GM15510 (cell line): ENCODE results near the gene SFPQ.

Experiments used
- POLR2A ChIP-seq: IDR thresholded peaks from 3 replicates; pipeline ENCODE4 v1.6.1; 2011; ENCODE audit warnings: borderline replicate concordance; ENCODE audit not compliant: insufficient read length; ENCODE audit errors: extremely low read depth

The SFPQ gene, protein sequence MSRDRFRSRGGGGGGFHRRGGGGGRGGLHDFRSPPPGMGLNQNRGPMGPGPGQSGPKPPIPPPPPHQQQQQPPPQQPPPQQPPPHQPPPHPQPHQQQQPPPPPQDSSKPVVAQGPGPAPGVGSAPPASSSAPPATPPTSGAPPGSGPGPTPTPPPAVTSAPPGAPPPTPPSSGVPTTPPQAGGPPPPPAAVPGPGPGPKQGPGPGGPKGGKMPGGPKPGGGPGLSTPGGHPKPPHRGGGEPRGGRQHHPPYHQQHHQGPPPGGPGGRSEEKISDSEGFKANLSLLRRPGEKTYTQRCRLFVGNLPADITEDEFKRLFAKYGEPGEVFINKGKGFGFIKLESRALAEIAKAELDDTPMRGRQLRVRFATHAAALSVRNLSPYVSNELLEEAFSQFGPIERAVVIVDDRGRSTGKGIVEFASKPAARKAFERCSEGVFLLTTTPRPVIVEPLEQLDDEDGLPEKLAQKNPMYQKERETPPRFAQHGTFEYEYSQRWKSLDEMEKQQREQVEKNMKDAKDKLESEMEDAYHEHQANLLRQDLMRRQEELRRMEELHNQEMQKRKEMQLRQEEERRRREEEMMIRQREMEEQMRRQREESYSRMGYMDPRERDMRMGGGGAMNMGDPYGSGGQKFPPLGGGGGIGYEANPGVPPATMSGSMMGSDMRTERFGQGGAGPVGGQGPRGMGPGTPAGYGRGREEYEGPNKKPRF

DNA sequence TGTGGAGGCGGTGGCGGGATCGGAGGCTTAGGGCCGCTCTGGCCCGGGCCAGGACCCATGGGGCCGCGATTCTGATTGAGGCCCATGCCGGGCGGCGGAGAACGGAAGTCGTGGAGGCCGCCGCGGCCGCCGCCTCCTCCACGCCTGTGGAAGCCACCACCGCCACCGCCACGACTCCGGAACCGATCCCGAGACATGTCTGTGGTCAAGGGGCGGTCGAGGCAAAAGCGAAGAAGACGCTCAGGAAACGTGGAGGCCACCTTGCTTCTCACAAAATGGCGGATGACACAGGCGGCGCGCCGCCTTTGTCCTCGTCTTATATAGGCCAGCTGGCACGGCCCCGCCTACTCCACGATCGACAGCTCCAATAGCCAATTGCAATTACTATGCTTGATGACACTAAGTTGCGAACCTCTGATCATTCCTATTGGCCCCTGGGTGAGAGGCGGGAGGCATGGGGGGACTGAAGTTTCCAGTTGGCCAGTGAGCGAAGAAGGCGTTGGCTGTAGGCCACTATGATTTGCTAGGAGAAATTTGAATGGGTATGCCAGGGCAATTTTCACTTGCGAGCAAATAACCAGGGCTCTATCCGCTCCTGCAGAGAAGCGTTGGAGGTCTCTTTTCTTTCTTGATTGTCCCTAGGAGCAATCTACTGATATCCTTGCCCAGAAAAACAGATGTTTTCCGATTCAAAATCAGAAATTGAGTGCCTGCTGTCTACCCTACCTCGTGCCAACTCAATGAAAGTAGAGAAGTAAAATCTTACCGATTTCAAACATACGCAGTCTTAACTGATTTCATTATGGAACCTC lies at the start of gene SFPQ:
Gene SFPQ, minus strand, starts transcription at position 293 of the 812 bp plus-strand sequence. Its CDS starts 96 bp downstream, at position 197.
- TF ChIP-seq POLR2A: peak; percentile 98

DNA sequence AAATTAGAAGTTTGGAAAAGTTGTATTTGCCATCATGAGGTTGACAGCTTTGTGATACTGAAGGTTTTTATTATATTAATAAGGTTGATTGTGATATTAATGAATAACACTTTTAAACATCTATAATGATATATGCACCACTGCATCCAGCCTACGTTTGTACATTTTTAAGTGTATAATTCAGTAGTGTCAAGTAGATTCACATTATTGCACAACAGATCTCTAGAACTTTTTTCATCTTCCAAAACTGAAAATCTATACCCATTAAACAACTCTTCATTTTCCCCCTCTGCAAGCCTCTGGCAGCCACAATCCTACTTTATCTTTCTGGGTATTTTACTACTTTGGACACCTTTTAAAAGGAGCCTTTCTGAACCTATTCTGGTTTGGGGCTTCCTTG lies 38.3 kb upstream of the SFPQ start:
- no peak for TF ChIP-seq POLR2A

DNA sequence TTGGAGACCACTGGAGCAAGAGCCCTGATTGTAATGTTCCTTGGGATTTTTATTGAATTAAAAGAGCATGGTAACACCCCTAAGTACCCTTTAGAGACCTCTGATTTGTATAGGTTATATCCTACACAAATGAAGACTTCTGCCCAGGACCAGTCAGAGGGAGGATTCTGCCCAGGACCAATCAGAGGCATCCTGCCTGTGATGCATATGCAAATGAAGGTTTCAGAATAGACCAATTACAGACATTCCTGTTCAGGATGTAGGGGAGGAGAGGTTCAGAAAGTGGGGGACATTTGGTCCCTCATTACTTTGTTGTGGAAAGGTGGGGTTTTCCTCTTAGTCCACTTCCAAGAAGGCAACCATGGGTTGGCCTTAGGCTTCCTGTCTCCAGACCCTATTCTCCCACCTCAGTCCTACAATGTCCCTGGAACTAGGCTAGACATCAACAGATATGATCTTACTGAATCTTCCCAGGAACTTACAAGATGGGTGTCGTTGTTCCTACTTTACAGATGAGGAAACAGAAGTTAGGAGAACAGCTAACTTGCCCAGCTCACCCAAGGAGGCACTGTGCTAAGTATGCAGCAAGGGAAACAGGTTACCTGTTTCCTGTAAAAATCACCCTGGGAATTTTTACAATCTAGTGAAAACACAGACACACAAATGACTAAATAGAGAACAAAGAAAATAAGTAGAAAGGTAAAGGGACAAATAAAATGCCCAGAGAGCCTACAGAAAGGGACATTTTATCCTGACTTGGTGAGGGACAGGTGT lies 36.8 kb upstream of the SFPQ start:
- TF ChIP-seq POLR2A: no peak

DNA sequence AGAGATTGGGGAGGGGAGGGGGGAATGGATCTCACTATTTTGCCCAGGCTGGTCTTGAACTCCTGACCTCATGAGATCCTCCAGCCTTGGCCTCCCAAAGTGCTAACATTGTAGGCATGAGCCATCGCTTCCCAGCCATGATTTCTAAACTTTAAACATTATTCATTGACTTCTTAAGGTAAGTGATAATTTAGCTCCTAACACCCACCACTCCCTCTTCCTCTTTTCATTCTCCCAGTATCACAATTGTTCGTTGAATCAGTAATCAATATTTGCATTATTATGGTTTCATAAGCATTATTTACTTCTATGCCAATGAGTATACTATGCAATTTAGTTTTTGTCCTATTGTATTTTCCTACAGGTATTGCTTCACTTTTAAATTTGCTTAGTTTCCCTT lies 33.6 kb upstream of the SFPQ start:
- no peak for TF ChIP-seq POLR2A

DNA sequence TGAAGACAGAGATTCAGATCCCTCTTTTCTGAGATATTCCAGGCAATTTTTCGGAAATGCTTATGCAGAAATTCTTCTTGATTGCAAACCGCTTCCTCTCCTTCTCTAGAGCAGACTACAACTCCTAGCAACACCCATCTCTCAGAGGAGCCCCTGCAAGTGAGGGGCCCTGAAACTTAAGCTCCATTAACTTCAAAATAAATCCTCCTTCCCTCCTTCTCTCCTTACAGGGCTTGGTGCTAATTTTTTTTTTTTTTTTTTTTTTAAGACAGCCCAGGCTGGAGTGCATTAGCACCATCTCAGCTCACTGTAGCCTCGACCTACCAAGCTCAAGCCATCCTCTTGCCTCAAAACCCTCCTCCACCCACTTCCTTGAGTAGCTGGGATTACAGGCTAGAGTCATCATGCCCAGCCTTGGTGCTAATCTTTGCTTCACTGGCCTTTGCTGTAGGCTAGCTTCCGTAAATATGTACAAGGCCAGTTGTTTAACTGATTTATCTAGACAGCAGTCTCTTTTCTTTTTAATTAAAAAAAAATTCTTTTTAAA lies 30.2 kb upstream of the SFPQ start:
- TF ChIP-seq POLR2A: no peak

DNA sequence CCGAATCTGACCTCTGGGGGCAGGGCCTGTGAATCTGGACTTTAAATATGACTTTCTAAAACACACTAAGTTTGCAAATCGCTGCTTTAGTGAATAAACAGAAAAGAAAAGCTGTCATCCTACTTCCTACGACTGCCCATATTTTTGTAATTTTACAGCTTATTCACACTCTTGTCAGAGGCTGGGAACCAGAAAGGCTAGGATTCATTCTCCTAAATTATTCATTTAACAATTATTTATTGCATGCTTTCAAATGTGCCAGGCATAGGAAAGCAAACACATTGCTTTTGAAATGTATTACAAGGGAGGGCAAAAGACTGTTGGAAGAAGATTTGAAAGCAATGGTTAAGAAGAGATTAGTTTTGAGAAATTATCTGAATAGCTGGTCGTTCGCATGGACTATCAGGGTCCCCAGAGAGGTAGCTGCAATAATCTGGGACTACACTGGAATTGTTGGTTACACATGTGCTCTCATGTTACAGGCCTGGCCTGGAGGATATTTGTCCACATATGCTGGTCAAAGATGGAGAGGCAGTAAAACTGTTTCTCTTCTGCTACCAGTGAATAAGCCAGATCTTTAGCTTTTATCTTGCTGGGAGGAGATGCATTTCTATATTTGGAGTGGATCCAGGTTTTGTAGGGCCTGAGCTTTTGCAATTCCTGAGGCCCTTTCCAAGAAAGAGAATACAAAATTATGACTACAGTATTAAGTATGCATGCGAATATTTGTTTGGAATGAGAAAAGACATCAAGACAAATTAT lies 29.6 kb upstream of the SFPQ start:
- TF ChIP-seq POLR2A: no peak

DNA sequence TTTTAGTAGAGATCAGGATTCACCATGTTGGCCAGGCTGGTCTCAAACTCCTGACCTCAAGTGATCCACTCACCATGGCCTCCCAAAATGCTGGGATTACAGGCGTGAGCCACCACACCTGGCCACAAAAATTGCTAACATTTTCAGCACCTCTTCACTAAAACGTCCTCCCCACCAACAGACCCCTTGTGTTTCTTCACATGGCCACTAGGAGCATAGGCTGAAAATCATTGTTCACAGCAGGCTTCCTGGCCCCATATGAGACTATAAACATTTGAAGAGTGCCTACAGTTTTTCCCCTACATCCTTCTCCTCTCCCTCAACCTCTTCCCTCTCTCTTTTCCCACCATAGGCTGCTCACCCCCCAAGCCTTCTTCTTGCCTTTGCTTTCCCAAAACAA lies 28.0 kb upstream of the SFPQ start:
- no peak for TF ChIP-seq POLR2A

DNA sequence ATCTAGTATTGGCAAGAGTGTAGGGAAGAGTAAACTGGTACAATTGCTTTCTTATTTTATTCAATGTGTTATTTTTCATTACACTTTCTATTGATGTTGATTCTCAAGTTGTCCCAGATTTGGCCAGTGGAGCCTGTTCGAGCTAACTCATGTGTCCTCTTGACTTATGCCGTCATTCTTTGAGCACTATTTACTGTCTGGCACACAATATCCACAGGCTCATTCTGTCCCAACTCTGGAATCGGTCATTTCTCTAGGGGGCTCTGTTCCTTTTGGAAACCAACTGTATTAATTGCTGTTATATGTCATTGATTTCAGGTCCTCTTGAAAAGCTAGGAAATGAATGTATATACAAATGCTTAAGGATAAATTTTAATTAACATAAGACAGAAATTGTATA lies 22.4 kb upstream of the SFPQ start:
- no peak for TF ChIP-seq POLR2A

DNA sequence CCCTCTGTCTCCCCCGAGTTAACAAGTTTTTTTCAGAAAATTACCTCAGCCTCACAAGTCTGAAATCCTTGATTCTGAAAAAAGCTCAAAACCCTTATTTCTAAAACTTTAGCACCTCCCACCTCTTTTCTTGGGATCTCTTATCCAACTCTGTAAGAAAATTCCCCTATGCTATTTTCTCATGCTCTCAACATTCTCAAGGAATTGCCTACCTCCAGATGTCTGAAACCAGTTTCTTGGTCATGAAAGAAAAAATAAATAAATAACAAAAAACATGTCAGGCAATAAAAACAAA lies 18.1 kb upstream of the SFPQ start:
- no peak for TF ChIP-seq POLR2A

DNA sequence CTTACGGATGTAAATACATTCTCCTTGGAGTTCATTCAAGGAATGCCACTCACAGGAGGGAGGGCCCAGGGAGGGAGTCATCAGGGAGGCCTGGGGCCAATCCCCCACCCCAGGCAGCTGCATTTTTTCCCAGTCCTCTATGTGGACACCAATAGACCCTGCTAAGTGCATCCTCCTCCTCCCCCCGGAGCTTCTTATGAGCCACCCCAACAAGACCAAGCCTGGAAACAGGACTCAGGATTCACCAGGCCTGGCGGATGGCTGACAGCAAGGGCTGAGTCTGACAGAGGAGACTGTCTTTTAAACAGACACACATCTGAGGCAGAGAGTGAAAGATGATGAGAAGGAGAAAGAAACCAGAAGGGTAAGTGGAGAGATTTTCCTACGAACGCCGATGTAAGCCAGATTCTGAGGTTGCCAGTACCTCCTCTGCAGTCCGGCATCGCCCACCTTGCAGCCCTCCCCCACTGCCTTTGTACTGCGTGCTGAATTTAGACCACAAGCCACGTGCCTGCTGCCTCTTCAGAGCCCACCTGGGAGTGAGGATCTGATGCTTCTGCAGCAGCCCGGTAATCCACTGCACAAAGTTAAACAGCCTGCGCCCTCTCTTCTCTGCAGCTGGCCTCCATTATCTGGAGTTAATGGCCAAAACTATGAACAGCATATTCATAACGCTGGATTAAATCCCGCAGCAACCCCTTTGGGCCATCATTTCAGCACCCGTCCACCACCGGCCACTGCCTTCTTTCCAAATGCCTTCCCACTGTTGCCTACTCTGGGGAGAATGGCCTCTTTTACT lies 17.6 kb upstream of the SFPQ start:
- no peak for TF ChIP-seq POLR2A

DNA sequence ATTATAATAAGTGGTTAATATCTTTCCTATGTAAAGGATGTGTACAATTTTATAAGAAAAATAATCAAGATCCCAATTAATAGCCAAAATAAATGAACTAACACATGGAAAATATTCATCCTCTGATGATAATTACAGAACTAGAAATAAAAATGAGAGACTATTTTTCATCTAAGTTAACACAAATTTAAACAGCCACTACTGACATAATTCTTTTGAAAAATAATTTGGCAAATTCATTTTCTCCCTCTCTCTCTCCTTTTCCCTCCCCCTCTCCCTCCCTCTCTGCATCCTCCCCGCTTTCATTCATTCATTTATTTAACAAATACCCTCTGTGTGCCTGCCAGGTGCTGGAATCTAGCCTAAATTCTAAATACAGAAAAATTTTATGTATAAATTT lies 10.3 kb upstream of the SFPQ start:
- no peak for TF ChIP-seq POLR2A

DNA sequence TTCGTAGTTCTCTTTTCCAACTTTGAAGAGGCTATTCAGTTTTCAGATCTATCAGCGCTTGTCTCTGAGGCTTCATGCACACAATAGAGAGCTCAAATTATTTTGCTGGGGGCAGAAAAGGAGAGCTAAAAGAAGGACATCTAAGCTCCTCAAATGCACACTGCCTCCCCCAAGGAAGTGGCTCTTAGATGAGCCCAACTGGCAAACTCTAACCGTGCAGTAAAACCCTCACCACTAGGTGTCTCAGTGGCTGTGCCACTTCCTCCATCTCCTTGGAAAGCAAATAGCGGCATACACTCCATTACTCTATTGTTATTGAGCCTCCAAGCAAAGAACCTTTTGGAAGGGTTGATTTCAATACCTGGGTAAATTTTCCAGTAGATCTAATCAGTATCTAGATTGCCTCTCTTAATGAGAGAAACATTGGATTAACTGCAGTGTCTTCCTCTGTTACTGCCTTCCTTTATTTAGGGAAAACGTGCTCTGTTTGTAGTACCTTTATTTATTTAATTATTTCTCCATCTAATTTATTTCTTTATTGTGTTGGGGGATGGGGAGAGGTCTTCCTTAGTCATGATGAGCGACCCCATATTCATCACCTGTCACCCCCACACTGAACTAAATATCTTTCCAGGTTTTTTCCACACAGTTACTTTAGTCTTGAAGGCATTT lies 9.2 kb upstream of the SFPQ start:
- TF ChIP-seq POLR2A: no peak

DNA sequence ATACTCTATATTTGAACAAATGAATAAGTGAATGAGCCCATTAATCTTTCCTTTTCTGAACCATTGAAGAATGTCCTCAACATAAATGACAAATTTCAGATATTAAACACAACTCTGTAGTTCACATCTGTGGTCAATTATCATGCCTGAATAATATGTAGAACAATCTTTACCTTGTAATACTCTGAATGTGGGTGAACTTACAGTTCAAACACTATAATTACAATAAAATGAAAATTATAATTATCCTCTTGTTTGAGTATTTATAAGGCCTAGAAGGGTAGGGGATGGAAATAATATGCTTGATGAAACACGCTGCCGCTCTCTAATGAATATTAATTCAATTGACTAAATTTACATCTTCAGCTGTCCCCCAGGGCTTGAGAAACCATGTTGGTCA lies 8.7 kb upstream of the SFPQ start:
- TF ChIP-seq POLR2A: no peak
